HEK293T (cell line): Measurements from ENCODE around the gene MTM1.

Source experiments
- CTCF ChIA-PET: fragments of 350-600 bp; formaldehyde crosslinking; extraction: SDS; loops from one replicate; lab custom pipeline; 2021; ENCODE audit warnings: antibody characterized with exemption, inconsistent platforms; lab: Yijun Ruan, JAX
- POLR2A ChIA-PET: fragments of 350-600 bp; formaldehyde crosslinking; extraction: SDS; loops from one replicate; lab custom pipeline; 2020; ENCODE audit warnings: antibody characterized with exemption, inconsistent platforms; lab: Yijun Ruan, JAX
- DNase-seq: peaks from one replicate; pipeline ENCODE4 v3.0.0; 2012; ENCODE audit warnings: mixed read lengths; ENCODE audit errors: extremely low spot score
- ARNT ChIP-seq: fragments of 450-650 bp; IDR thresholded peaks from 2 replicates; pipeline ENCODE4 v1.6.1; 2017; ENCODE audit warnings: mild to moderate bottlenecking
- BHLHE40 ChIP-seq: fragments of 450-650 bp; IDR thresholded peaks from 2 replicates; pipeline ENCODE4 v1.6.1; 2016; ENCODE audit warnings: mild to moderate bottlenecking, moderate library complexity, borderline replicate concordance
- CTBP1 ChIP-seq: fragments of 450-650 bp; IDR thresholded peaks from 2 replicates; pipeline ENCODE4 v1.6.1; 2016; ENCODE audit warnings: borderline replicate concordance
- ELF4 ChIP-seq: fragments of 450-650 bp; IDR thresholded peaks from 2 replicates; pipeline ENCODE4 v1.6.1; 2017; ENCODE audit warnings: antibody characterized with exemption
- FOXA1 ChIP-seq: fragments of 450-650 bp; IDR thresholded peaks from 2 replicates; pipeline ENCODE4 v1.6.1; 2016; ENCODE audit warnings: mild to moderate bottlenecking
- FOXK2 ChIP-seq: fragments of 450-650 bp; IDR thresholded peaks from 2 replicates; pipeline ENCODE4 v1.6.1; 2016; ENCODE audit warnings: mild to moderate bottlenecking
- FOXM1 ChIP-seq: fragments of 450-650 bp; IDR thresholded peaks from 2 replicates; pipeline ENCODE4 v1.6.1; 2017; ENCODE audit warnings: mild to moderate bottlenecking, borderline replicate concordance
- HDGF ChIP-seq: fragments of 450-650 bp; IDR thresholded peaks from 2 replicates; pipeline ENCODE4 v1.6.1; 2017; ENCODE audit warnings: antibody characterized with exemption, borderline replicate concordance
- L3MBTL2 ChIP-seq: fragments of 450-650 bp; conservative IDR thresholded peaks from 2 replicates; pipeline ENCODE4 v1.6.1; 2016; ENCODE audit warnings: mild to moderate bottlenecking
- LEF1 ChIP-seq: fragments of 450-650 bp; IDR thresholded peaks from 2 replicates; pipeline ENCODE4 v1.6.1; 2017; ENCODE audit warnings: mild to moderate bottlenecking, borderline replicate concordance
- NFRKB ChIP-seq: fragments of 450-650 bp; IDR thresholded peaks from 2 replicates; pipeline ENCODE4 v1.6.1; 2016; ENCODE audit warnings: mild to moderate bottlenecking, moderate library complexity
- SP1 ChIP-seq: fragments of 450-650 bp; IDR thresholded peaks from 2 replicates; pipeline ENCODE4 v1.6.1; 2017
- SUZ12 ChIP-seq: fragments of 450-650 bp; IDR thresholded peaks from 2 replicates; pipeline ENCODE4 v1.6.1; 2016; ENCODE audit warnings: mild to moderate bottlenecking
- TARDBP ChIP-seq: fragments of 450-650 bp; IDR thresholded peaks from 2 replicates; pipeline ENCODE4 v1.6.1; 2016
- ZNF384 ChIP-seq: fragments of 450-650 bp; IDR thresholded peaks from 2 replicates; pipeline ENCODE4 v1.6.1; 2016
- TF ChIP-seq, protein P1 (sequence below): fragments of 450-650 bp; IDR thresholded peaks from 2 replicates; pipeline ENCODE4 v1.6.1; 2016

Gene MTM1

DNA sequence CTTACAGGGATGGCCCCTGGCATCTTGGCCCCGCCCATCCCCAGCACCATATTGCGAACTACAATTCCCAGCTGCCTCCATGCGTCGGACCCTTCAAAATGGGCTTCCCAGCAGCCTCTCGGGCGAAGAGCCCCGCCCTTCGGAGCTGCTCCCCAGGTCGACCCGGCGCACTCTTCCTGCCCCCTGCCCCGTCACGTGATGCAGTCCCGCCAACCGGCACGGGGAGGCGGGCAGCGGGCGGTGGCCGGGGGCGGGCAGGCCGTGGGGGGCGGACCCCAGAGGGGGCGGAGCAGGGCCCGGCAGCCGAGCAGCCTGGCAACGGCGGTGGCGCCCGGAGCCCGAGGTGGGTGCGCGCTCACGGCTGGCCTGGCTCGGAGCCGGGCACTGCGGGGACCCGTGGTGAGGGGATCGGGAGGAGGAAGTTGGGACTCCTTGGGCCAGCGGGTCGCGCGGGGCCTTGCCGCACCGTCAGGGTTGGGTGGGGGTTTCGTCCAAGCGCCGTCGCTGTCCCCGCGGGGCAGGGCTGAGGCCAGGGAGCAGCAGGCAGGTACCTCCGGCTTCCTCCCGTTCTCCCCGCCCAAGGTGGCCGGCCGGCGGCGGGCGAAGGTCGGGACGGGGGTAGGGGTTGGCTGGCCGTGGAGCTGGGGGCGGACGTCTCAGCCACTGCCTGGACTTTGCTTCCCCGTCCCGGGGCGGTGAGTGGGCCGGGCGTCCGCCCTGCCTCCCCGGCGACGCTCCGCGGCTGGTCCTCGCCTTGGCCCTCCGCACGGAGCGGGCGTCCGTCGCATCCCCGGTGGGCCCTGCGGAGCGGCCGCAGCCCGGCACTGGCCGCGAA is at the start of gene MTM1:
Gene MTM1 (plus strand): TSS at position 302 of the 835 bp plus-strand sequence. CDS start 23,994 bp downstream, outside the sequence.
- ChIA-PET POLR2A (no interaction called here), CTCF (no interaction called here)
- DNase-seq, result peak; percentile 97
- TF ChIP-seq HDGF (peak; percentile 95; the same call in 1 of the 2 replicates), ELF4 (no peak)

DNA sequence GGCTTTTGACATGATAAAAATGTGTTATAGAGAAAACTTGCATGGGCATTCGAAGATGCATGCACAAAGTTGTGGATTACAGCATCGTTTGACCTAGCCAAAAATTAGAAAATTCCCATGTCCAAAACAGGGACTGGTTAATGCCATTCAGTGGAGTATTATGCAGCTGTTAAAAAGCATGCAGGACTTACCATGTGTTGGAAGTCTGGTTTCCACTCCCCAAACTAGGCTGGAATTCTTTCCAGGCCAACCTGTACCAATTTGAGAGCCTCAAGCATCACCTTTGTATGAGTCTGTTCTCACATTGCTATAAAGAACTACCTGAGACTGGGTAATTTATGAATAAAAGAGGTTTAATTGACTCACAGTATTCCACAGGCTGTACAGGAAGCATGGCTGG is 45.9 kb upstream of the MTM1 start:
- ChIA-PET POLR2A (no interaction called here), CTCF (no interaction called here)
- no peak for TF ChIP-seq FOXA1
- TF ChIP-seq FOXK2, result no peak
- no peak for TF ChIP-seq BHLHE40
- no peak for TF ChIP-seq SP1
- TF ChIP-seq ARNT, result no peak
- no peak for TF ChIP-seq FOXM1
- TF ChIP-seq LEF1, result no peak
- no peak for TF ChIP-seq ELF4
- no peak for TF ChIP-seq HDGF
- no peak for TF ChIP-seq L3MBTL2
- TF ChIP-seq, protein P1, sequence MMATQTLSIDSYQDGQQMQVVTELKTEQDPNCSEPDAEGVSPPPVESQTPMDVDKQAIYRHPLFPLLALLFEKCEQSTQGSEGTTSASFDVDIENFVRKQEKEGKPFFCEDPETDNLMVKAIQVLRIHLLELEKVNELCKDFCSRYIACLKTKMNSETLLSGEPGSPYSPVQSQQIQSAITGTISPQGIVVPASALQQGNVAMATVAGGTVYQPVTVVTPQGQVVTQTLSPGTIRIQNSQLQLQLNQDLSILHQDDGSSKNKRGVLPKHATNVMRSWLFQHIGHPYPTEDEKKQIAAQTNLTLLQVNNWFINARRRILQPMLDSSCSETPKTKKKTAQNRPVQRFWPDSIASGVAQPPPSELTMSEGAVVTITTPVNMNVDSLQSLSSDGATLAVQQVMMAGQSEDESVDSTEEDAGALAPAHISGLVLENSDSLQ, result no peak
- no peak for TF ChIP-seq SUZ12
- TF ChIP-seq NFRKB, result no peak
- no peak for TF ChIP-seq CTBP1
- no peak for DNase-seq

DNA sequence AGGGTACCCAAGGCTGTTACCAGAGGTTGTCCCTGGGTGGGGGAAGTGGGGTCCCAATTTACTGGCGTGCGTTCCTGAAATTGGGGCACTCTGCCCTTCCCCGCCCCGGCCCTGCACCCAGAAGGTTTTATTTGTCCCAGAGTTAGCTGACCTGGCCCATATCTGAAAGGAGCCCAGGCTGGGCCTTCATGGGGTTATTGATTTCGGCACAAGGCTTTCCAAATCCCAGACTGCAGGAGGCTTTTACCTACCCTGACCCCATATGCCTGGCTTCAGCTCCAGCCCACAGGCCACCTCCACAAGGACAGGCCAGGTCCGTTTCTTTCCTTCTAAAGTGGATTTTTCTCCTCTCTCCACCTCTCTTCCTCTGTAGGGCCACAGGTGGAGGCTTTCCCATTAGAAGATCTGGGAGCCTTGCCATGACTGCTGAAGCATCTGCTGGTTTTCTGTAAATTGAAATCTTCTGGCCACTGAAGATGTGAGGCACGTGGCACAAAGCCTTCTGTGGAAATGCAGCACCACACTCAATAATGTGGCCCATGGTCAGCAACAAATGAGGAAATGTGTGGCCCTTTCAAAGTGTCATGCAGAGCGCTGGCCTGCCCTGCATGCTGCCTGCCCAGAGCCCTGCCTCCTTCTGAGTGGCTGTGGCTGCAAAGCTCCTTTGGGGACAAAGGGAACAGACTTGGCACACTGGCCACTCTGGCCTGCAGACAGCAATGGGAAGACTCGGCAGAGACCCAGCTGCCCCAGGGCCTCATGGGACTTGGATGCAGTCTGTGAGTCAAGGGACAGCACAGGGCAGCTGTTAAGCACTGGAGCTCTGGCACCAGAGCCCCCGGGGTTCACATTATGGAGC is 43.1 kb upstream of the MTM1 start:
- TF ChIP-seq, protein P1, result no peak
- no peak for TF ChIP-seq FOXM1
- TF ChIP-seq SUZ12, result no peak
- TF ChIP-seq NFRKB, result no peak
- no peak for TF ChIP-seq ARNT
- no peak for TF ChIP-seq BHLHE40
- TF ChIP-seq CTBP1, result no peak
- no peak for TF ChIP-seq TARDBP
- TF ChIP-seq LEF1, result no peak
- TF ChIP-seq FOXK2, result no peak
- no peak for TF ChIP-seq ELF4
- no peak for TF ChIP-seq ZNF384
- TF ChIP-seq HDGF, result no peak
- TF ChIP-seq FOXA1, result no peak
- no peak for TF ChIP-seq L3MBTL2
- TF ChIP-seq SP1, result no peak
- POLR2A ChIA-PET, result no interaction called here
- no peak for DNase-seq
- CTCF ChIA-PET, result no interaction called here

DNA sequence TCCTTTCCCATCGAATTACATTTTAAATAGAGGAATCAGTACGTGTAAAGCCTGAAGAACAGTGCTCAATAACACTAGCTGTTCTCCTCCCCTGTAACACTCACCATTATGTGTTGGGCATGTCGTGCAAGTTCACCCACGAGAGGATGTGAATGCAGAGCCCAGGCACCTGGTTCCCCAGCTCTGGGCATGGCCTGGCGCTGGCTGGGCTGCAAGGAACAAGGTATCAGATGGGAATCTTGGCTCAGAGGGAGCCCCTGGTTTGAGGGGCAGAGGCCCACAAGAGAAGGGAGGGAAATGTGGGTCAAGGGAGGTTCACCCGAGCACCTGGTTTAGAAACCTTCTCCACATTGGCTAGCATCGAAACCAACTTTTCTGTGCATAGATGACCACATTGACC is 41.7 kb upstream of the MTM1 start:
- CTCF ChIA-PET, result interaction anchor here (1.0 kb wide), 1 partner anchor 10 kb away, joined by 3 read pairs; no protein-coding TSS in a partner anchor
- POLR2A ChIA-PET, result no interaction called here
- TF ChIP-seq HDGF (no peak), ELF4 (no peak), ZNF384 (no peak), TARDBP (no peak), LEF1 (no peak), SUZ12 (no peak), ARNT (no peak), SP1 (no peak), NFRKB (no peak), FOXM1 (no peak), FOXA1 (no peak), BHLHE40 (no peak), FOXK2 (no peak)
- TF ChIP-seq, protein P1, result no peak
- DNase-seq, result no peak

DNA sequence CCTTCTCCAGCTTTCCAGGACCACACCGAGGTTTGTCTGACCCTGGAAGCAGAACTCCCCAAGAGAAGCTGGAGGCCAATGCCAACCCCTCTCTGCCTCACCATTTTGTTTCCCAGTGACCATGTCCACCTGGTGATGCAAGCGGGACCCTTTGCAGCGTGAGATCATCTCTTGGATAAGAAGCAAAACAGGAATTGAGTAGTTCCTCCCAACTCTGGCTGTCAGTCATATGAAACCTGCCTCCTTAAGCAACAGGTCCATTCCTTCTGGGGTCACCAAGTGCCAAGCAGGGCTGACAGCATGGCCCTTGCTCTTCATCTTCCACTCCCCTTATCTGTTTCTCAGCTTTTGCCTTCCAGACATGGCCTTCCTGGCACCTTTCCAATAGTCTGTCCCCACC is 41.3 kb upstream of the MTM1 start:
- POLR2A ChIA-PET, result no interaction called here
- no peak for DNase-seq
- TF ChIP-seq L3MBTL2 (no peak), SP1 (no peak), FOXM1 (no peak), LEF1 (no peak), FOXA1 (no peak), NFRKB (no peak), CTBP1 (no peak), ARNT (no peak), TARDBP (no peak), SUZ12 (no peak), BHLHE40 (no peak), ELF4 (no peak), FOXK2 (no peak), ZNF384 (no peak), HDGF (no peak)
- TF ChIP-seq, protein P1, result no peak; the same call in 1 of the 2 replicates
- CTCF ChIA-PET, result interaction anchor here (1.0 kb wide), 1 partner anchor 10 kb away, joined by 3 read pairs; no protein-coding TSS in a partner anchor
